HG03108 (cell line): ENCODE data around the gene SEC23IP.
"Not testable (repeated sequence)": the region's sequence is repeated elsewhere in the genome, so short reads cannot be mapped to it uniquely, and the experiment has no call there.

ENCODE experiments used
- ATAC-seq: cut with Tn5 transposase; IDR thresholded peaks from one replicate; pipeline ENCODE4 v1.9.1; 2021; ENCODE audit warnings: moderate library complexity; ENCODE audit not compliant: unreplicated experiment

The SEC23IP gene

DNA sequence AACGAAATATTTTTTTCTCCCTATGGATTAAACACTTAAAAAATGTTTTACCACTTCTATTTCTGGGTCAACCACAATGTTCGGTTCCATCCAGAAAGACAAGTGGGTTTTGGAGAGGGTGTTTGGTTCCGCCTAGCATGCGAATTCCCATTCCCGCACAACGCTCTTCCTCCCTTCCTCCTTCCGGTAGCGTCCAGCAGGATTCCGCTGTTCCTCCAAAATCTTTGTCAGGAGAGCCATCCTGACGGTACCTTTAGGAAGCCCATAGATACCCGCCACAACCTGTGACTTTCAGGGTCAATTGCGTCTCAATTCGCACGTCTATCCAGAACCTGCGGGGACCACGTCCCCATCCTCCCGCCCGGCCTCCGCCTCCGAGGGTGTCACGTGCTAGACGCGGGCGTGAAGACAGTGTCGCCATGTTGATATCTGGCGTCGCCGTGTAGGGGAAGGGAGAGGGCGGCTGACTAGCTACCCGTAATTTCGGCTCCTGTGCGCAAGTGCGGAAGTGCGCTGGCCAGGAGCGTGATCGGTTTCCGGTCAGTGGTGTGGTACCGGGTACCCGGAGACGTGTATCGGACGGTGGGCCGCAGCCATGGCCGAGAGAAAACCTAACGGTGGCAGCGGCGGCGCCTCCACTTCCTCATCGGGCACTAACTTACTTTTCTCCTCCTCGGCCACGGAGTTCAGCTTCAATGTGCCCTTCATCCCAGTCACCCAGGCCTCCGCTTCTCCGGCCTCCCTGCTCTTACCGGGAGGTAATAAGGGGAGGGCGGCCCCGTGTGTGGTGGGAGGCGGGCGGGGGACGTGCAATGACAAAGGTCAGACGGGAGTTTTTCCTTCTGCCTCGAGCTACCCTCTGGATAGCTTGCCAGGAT is at the start of gene SEC23IP:
SEC23IP (plus strand) TSS at position 543 of the 878 bp plus-strand sequence; CDS start at position 596, 53 bp downstream.
- peak; percentile 99 for ATAC-seq

DNA sequence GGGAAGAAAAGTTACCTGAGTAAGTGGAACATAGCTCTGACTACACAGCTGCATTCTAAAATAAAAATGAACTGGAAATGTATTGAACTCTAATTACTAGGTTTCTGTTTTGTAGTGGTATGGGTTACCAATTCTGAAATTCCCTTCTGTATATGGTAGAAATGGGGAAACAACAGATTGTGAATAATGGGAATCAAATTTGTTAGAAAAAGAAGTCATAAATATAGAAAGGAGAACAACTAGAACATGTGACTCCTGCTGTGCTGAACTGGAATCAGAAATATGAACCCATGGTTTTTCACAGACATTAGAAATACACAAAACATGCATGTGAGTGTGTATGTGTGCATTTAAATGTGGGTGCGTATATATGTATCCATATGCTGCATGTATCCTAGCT is 46.9 kb upstream of the SEC23IP start:
- no peak for ATAC-seq

DNA sequence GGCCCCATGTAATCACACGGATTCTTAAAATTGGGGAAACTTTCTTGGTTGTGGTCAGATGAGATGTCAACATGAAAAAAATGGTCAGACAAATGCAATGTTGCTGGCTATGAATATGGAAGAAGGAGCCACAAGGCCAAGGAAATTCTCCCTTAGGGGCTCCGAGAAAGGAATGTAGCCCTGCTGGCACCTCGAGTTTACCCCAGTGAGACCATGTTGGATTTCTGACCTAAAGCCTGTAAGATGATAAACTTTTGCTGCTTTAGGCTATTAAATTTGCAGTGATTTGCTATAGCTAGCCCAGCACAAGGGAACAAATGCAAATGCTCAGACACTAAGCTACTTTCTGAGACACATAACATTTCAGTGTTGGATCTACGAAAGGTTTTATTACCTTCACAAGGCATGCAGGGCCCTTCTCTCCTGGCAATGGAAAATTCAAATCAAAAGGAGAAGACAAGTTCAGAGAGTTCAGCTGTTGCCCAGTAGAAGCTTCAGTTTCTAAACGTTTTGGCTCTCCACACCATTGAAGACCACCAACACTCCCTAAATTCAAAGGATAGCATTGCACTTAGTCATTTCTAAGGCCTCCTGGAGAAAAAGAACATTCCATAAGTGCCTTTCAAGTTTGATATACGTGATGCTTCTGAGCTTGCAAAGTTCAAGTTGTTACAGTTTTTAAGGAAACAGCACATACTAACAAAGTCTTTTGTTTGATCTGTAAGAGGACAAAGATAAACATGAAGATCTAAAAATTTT is 43.3 kb upstream of the SEC23IP start:
- ATAC-seq: no peak

DNA sequence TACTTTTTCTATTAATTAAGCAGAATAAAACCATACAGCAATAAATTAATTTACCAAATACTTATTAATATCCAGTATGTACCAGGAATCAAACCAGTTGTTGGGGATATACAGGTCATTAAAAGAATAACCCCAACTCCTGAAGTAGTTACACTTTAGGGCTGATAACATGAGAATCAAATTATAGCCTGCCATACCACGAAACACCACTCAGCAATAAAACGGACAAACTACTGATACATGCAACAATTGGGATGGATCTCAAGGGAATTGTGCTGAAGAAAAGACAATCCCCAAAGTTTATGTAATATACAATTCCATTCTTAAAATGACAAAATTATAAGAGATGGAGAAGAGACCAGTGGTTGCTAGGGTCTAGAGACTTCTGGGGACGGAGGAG is 42.6 kb upstream of the SEC23IP start:
- no peak for ATAC-seq

DNA sequence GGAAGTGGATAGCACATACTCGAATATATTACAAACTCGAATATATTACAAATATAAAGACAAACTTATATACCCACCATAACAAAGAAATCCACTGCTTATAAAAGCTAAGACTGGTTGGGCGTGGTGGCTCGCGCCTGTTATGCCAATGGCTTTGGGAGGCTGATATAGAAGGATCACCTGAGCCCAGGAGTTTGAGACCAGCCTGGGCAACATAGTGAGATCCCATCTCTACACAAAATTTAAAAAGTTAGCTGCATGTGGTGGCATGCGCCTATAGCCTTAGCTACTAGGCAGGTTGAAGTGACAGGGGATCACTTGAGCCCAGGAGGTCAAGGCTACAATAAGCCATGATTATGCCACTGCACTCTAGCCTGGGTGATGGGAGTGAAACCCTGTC is 40.3 kb upstream of the SEC23IP start:
- no peak for ATAC-seq

DNA sequence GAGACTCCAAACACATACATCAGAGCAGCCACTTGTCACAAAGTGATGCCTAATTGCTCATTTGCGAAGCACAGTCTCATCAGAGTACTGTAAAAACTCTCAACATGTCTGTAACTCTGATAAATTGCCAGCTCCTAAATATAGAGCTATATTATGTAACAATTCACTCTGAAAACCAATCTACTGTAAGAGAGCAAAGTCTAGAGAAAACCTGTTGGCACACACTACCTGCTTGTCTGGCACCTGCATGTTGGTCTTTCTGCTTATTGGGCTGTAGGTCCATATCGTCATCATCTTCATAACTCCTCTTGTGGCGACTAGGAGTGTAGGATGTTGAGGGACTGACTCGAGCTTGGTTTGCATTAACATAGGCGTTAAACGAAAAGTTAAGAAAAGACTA is 39.7 kb upstream of the SEC23IP start:
- no peak for ATAC-seq

DNA sequence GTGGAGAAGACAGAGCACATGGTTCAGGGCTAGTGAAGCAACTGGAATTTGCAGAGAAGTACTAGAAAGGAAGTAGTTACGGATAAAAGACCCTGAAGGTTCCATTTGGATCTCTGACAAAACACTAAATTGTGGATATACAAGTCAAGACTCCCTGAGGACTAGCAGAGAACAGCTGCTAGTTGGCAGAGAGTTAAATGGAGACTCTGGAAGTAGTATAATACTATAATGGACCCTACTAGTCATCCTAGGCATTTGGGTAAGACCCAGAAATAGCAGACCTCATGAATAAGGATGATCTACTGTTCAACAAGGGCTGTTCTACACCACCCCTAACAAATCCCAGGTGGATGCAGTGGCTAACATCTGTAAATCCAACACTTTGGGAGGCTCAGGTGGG is 39.0 kb upstream of the SEC23IP start:
- ATAC-seq: no peak

DNA sequence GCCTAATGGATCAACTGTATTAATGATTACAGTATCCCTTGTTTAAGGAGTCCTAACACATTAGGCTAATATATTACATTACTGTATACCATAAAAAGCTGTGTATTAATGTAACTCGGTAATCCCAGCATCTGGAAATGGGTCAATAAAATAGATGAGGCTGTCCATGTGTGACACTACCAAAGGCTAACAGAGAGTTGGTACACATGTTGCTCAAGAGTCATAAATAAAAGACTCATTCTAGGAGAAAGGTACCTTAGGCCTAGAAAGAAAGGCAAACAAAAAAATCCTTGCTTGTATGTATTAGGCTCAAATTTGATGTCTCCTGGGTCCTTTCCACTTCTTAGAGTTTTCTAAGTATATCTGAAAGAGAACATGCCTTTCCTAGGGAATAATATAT is 34.5 kb upstream of the SEC23IP start:
- ATAC-seq: no peak

DNA sequence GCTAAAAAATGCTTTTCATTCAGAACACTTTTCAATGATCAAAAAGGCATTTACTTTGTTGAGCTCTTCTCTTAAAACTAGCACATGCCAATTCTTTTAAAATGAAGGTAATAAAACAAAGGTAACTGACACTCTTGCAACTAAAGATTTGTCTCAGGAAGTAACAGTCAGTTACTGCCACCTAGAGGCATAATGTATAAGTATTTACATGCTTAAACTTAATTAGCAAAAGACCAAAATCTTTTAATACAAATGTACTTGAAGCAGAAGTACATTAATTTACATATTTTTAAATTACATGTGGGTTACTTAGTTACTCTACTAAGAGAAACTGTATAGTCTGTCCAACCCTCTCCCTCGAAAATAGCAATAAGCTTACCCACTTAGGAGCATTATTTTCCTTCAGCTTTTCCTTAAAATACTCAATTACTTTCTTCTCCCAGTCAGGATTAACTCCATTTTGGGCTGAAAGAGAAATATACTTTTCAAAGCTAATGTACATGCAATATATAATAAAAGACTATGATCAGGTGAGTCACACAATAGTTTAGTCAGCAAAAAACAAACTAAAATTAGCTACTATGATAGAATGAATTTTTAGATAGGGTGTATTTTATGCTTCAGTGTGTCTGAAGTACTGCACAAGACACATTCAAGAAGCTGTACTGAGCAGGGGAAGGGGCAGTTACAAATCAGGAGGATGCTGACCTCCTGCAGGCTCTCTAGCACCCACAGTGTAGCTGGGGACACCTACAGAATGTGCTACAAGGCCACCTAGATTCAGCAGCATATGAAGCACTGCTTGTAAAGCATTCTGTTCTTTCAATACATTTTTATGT is 32.9 kb upstream of the SEC23IP start:
- ATAC-seq: no peak

DNA sequence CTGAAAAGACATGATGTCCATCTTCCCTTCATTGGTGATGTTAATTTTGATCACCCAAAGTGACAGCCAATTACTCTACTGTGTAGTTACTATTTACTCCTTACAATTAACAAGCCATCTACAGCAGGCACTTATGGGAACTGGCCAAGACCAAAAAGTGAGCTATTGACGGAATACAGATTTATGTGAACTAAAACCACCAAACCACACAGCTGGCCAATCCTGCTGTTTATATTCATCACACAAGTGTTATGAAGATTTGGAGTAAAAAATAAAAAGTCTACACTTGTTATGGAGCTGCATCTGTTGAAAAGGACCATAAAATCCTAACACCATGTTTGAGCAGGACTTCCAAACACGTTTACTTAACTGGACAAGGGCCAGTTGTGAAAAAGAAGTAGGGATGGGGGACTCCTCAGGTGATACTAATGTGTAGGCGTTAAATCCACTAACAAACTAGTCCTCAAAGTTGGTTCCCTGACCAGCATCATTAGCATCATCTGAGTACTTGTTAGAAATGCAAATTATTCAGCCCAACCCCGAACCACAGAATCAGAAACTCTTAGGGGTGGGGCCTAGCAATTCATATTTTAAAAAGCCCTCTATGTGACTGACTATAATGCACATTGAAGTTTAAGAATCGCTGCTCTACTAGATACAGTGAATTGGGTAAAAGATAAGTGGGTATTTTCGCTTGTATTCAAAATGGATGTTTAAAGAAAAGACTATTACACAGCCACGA is 31.5 kb upstream of the SEC23IP start:
- no peak for ATAC-seq

DNA sequence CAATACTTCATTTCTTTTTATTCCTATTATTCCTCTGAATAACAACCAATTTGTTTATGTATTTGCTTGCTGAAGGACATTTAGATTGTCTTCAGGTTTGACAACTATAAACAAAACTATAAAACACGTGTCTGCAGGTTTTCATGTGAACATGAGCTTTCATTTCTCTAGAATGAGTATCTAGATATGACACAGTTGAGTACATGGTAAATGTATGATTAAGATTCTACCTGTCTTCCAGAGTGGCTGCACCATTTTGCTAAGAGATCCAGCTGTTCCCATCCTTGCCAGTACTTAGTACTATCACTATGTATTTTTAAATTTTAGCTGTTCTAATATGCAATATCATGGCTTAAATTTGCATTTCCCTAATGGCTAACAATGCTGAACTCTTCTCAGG is 30.0 kb upstream of the SEC23IP start:
- no peak for ATAC-seq

DNA sequence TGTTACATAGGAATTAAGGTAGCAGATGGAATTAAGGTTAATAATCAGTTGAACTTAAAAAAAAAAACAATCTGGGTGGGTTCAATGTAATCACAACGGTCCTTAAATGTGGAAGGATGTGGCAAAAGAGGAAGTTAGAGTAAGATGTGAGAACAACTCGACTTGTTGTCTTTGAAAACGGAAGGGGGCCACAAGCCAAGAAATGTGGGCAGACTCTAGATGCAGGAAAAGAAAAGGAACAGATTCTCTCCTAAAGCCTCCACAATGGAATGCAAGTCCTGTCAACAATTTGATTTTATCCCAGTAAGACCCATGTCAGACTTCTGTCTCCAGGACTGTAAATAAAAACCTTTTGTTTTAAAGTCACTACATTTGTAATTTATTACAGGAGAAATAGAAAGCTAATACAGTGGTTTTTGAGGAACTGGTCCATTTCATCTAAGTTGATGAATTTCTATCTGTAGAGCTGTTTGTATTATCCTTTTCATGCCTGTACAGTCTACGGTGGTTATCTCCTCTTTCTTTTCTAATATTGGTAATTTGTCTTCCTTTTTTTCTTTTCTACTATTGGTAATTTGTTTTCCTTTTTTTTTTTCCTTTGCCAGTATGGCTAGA is 28.5 kb upstream of the SEC23IP start:
- ATAC-seq: no peak

DNA sequence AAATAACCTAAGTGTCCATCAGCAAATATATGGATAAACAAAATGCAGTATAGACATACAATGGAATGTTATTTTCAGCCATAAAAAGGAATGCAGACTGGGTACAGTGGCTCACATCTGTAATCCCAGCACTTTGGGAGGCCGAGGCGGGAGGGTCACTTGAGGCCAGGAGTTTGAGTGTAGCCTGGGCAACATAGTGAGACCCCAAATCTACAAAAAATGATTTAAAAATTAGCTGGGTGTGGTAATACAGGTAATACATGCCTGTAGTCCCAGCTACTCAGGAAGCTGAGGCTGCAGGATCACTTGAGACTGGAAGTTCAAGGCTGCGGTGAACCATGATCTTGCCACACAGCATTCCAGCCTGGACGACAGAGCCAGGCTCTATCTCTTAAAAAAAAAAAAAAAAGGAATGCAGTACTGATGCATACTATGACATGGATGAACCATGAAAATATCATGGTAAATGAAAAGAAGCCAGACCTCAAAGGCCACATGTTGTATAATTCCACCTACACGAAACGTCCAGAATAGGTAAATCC is 26.8 kb upstream of the SEC23IP start:
- ATAC-seq: no peak

DNA sequence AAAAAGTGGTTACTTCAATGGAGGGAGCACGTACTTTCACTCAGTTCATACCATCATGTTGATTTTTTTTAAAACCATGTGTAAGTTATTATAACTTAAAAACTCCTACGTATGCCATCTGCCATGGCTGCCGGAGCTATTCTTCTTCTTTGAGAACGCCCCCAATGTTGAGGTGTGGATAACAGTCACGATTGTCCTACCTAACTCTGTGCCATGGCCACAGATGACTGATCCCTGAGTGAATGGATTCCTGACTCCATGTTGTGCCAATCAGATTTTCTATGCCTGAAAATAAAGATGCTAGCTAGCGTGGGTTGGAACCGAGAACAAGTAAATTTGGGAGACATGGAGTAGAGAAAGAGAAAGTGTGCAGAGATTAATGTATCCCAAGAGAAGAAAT is 25.2 kb upstream of the SEC23IP start:
- ATAC-seq: no peak

DNA sequence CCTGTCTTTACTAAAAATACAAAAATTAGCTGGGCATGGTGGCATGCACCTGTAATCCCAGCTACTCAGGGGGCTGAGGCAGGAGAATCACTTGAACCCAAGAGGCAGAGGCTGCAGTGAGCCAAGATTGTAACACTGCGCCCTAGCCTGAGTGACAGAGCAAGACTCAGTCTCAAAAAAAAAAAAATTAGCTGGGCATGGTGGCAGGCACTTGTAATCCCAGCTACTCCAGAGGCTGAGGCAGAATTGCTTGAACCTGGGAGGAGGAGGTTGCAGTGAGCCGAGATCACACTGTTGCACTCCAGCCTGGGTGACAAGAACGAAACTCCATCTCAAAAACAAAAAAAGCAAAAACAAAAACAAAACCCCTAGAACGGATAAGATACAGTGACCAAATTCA is 23.1 kb upstream of the SEC23IP start:
- not testable (repeated sequence) for ATAC-seq

DNA sequence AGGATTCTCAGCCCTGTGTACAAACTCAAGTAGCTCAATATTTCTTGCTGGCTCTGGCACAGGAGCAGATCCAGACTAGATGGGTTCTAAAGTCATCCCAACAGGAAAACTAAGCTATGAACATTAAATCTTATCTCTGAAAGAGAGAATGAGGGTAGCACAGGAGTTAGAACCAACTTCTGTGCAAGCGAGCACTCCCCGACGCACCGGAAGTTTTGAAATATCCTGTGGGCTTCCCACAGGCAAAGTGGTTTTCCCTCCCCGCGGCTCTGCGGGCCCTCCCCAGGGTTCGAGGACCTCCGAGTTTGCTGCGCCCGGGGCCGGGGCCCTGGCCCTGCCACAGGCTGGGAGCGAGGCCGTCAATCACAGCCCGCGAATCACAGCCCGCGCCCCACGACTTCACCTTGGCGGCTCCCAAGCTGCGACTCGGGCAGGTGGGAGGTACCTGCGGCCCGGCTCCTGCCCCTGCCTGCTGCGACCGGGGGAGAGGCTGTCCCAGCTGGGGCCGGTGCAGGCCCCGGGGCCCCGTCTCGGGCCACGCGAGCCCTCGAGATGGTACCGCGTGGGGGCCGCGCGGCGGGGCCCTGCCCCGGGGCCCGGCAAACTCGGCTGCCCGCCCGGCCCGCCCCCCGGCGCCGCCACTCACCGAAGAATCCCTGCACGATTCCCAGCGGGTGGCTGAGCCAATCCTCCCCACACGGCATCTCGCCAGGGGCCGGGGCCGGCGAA is 20.5 kb upstream of the SEC23IP start:
- ATAC-seq: peak; percentile 32

DNA sequence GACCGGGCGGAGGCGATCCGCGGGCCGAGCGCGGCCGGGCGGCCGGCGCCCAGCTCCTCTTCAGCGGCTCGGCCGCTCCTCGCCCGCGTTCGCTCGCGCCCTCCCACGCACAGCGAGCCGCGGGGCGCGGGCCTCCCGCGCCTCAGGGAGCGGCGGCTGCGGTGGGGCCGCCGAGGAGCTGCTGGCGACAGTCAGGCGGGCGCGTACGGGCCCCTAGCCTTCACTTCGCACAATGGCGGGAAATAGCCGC is 20.0 kb upstream of the SEC23IP start, which contains the start of gene MCMBP:
MCMBP (minus strand) TSS at position 234 of the 250 bp plus-strand sequence. CDS start 259 bp downstream, outside the sequence.
- no peak for ATAC-seq

DNA sequence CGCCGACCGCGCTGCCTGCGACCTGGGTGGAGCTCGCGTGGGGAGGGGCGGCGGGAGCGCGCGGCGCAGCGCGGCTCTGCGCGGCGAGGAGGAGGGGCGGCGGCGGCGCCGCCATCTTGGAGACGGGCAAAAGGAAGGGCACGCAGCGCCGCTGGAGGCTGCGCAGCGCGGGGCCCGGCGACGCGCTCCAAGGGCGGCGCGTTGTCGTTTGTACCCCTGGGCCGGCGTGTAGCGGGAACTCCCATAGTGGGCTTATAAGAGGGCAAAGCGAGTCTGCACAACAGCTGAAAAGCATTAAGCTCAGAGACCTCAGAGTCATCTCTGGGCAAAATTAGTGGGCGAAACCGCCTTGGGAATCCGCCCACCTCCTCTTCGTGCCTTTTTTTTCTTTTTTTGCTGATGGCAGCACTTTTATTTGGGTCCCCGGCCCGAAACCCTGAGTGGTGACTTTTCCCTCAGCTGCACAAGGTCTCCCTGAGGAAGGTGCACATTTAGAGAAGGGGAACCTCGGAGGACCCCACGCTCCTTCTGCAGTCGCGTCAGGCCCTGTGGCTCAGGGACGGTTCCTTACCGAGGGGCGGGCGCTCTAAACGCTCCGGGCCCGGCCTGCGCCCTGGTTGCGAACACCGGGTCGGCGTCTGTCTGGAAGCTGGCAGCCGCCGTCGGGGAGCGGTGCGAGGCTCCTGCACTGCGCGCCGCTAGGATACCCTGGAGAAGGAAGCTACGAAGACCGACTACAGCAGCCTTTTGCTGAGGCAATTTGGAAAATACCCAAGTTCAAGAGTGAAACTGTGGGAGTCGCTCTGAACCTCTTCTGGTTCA is 19.5 kb upstream of the SEC23IP start:
- ATAC-seq: peak; percentile 84

DNA sequence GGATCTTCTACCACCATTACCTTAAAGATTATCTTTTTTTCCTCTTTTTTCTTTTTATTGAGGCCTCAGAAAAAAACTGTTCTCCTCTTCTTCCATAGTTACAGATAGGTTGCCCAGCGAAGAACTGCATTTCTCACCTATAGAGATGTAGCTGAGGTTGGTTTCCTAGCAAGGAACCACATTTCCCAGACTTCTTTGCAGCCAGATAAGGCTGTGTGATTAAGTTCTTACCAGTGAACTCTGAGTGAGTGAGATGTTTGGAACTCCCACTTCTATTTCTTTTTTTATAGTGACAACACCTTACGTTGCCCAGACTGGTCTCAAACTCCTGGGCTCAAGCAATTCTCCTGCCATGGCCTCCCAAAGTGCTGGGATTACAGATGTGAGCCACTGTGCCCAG is 14.0 kb upstream of the SEC23IP start:
- no peak for ATAC-seq
